ENCODE data around the gene FBXO5.

Gene FBXO5

DNA sequence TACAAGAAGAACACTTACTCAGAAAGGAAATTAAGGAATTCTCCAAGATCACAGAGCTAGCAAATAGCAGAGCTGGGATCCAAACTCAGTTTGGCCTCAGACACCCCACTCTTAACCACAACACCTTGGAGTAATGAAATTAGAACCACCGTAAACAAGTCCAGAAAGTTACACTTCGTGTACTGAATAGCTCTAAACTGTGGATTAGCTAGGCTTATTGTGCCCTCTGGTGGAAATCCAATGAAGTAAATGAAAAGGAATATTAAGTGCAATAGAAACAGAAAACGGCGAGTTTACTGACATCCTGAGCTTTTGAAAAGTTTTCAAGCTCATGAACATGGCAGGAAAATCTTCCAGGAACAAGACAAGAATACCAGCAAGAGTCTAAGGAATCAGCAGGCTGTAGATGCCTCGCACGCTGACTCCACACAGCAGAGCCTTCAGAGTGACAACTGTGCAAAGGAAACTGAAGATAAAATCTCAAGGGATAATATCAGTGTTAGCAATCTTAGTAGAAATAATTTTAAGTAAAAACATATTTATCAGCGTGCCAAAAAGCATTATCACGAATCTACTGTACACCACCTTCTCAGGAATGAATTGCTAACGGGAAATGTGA, 34.6 kb downstream of the FBXO5 start:
- DNase-seq = no peak

DNA sequence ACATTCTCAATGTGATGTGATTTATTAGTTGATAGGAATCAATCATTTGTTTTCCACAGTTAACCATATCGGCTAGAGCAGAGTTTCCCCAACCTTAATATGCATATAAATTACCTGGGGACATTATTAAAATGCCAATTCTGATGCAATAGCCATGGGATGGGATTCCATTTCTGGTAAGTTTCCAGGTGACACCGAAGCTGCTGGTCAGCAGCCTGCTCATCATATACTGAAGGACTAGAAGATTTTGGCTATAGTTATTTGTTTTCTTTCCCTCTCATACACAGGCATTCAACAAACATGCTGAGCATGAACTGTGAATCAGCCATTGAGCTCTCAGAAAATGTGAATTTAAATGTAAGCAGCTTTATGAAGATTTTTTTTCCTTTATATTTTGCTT, 35.8 kb downstream of the FBXO5 start:
- DNase-seq = no peak

DNA sequence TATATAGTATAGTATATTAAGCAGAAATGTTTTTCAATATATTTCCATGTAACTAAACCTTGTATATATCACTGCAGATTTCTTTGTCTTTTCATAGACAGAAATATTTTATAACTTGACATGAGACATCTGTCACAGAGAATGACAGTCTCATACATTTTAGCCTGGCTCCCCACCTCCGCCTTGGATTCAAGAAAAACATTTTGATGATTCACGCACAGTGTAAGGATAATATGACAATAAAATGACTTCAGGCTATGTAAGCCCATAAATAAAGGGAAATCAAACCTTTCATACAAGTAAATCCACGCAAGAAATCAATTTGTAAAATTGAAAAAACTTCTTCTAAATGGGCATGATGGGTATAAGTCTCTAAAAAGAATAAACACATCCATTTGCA, 36.4 kb downstream of the FBXO5 start:
- no peak for DNase-seq

DNA sequence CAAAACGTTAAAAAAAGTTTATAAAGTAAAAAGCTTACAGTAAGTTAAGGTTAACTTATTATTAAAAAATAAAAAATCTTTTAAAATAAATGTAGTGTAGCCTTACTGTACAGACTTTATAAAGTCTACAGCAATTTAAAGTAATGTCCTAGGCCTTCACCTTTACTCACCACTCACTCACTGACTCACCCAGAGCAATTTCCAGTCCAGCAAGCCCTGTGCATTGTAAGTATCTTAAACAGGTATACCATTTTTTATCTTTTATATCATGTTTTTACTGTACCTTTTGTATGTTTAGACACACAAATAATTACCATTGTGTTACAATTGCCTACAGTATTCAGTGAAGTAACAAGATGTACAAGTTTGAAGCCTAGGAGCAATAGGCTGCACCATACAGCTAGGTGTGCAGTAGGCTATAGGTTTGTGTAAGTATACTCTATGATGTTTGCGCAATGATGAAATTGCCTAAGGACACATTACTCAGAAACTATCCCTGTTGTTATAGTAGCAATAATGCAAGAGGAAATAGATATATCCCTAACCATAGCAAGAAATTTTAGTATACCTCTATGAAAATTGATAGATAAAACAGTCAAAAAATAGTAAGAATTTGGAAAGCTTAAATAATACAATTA, 39.5 kb downstream of the FBXO5 start:
- DNase-seq = no peak

DNA sequence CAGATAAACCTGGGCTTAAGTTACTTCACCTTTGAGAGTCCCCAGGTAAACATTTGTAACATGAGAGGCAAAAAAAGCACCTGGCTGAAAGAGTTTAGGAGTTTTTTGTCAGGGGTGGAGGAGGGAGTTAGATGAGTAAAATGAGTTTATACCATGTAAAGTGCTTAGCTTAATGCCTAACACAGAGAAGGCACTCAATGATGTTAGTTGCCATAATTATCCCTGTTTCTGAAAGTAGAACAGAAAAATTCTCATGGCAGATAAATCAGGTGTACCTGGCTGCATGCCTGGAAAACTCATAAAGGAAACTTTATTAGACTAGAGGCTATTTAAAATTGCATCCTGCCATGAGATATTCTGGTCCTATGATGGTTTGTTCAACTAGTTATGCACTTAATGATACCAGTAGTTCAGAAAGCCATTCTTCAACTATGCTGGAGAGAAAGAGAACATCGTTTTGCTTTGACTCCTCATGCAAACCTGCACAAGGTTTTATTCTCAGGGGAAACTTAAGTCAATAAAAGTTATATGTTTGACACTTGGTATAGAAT, 40.4 kb downstream of the FBXO5 start:
- DNase-seq = no peak

DNA sequence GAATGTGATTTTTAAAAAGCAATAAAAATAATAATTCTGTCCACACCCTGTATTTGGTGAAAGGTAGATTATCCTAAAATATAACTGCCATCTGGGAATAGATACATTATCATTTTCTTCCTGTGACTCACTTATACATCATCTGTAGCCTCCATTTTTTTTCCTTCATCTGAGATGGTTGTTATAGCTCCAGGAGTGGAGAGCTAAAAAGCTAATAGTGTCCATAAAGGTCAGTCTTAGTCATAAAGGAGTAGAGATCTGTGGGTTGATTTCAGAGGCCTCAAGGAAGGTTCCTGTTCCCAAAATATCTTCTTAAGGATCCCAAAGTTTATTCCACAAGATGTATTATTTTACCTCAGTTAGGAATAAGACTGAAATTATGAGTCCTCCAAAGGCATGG, 41.1 kb downstream of the FBXO5 start:
- no peak for DNase-seq

DNA sequence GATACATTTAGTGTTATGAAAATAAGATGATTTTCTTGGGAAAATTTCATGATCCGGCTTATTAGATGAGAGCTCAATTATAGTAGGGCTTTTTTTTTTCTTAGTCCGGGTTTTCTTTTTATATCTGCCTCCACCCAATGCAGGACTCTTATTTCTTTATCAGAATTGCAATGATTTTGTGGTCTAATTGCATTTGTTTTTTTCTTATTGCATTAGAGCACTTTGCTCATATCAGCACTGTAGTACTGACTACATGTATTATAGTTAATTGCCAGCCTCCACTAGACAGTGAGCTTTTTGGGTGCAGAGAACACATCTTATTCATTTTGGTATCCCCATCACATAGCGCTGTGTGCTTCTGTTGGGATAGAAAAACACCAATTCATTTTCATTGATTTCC, 50.0 kb downstream of the FBXO5 start:
- no peak for DNase-seq

DNA sequence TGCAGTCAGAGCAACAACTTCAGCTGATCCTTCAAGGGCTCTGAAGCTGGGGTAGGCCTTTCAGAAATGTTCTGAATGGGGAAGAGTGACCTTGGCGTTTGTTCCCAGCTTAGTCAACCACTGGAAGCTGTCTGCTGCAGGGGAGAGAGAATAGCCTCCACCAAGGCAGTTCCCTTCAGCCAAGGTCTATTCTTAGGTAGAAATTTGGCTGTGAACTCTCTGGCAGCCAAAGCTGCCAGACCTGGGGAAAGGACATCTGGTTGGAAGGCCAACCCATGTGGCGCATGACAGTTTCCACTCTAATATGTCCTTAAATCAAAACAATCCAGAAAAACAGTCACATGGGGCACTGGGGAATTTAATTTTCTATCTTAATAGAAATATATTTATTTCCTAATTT, 60.1 kb downstream of the FBXO5 start:
- no peak for DNase-seq
